Esophagus squamous epithelium (tissue), 4 donors: Measurements from ENCODE around the gene SLC19A1.

ENCODE experiments used
- POLR2A ChIP-seq, 4 donors: fragments of 450-650 bp; IDR thresholded peaks; one replicate each; pipeline ENCODE4 v1.6.1; 2017; ENCODE audit warnings: antibody characterized with exemption in 4 of 4, mild to moderate bottlenecking in 4 of 4, moderate library complexity in 3 of 4
- TF ChIP-seq, protein P1 (sequence below), 6 experiments: fragments of 450-650 bp in 4 of 6; fragments of 200-600 bp in 2 of 6; sonication (generic) in 2 of 6; IDR thresholded peaks; one replicate each; pipeline ENCODE4 v1.5.1; 2016 to 2019; ENCODE audit warnings: antibody characterized with exemption in 6 of 6, mild to moderate bottlenecking in 4 of 6, moderate library complexity in 4 of 6

DNA sequence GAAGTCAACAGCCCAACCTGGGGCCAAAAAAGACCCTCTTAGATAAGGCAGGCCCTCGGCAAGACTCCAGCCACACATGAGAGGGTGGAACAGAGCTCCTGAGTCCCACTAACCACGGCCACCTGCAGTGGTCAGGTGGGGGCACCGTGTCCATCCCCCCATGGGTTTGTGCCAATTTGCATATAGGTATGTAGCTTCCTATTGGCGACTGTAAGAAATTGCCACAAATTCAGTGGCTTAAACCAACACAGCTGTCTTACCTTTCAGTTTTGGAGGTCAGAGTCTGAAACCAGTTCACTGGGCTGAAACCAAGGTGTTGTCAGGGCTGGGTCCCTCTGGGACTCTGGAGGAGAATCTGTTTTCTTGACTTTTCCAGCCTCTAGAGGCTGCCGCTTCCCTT, 77.9 kb downstream of the SLC19A1 start:
- TF ChIP-seq, protein P1, sequence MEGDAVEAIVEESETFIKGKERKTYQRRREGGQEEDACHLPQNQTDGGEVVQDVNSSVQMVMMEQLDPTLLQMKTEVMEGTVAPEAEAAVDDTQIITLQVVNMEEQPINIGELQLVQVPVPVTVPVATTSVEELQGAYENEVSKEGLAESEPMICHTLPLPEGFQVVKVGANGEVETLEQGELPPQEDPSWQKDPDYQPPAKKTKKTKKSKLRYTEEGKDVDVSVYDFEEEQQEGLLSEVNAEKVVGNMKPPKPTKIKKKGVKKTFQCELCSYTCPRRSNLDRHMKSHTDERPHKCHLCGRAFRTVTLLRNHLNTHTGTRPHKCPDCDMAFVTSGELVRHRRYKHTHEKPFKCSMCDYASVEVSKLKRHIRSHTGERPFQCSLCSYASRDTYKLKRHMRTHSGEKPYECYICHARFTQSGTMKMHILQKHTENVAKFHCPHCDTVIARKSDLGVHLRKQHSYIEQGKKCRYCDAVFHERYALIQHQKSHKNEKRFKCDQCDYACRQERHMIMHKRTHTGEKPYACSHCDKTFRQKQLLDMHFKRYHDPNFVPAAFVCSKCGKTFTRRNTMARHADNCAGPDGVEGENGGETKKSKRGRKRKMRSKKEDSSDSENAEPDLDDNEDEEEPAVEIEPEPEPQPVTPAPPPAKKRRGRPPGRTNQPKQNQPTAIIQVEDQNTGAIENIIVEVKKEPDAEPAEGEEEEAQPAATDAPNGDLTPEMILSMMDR (IDR thresholded peaks at IDR 0.05): no peak
- no peak for TF ChIP-seq POLR2A (IDR thresholded peaks at IDR 0.05)
